Thymus (tissue), 11 donors: ENCODE data around the gene CRTC1. TPM values are rescaled to one million over a fixed set of nuclear protein-coding genes. Genes with fewer than 3 reads are reported as not detected.

Experiments used
- DNase-seq, 9 donors: peaks; one replicate each; pipeline ENCODE4 v3.0.0-alpha.2; 2013; ENCODE audit warnings: low spot score in 9 of 9, low read depth in 6 of 9, missing footprints in 1 of 9
- H3K27ac ChIP-seq, 2 donors: one replicate each; pipeline ENCODE4 v1.5.1; 2013; ENCODE audit warnings: control low read depth in 1 of 2, low read depth in 1 of 2, low read length in 1 of 2, mild to moderate bottlenecking in 1 of 2, moderate library complexity in 1 of 2
- H3K27me3 ChIP-seq, 2 donors: one replicate each; pipeline ENCODE4 v1.5.1; 2013; ENCODE audit warnings: low read length in 1 of 2; ENCODE audit not compliant: control insufficient read depth in 2 of 2, insufficient read depth in 1 of 2
- H3K36me3 ChIP-seq, 2 donors: one replicate each; pipeline ENCODE4 v1.5.1; 2013; ENCODE audit warnings: low read length in 1 of 2, mild to moderate bottlenecking in 1 of 2, moderate library complexity in 1 of 2; ENCODE audit not compliant: control insufficient read depth in 2 of 2, insufficient read depth in 2 of 2
- H3K4me1 ChIP-seq, 2 donors: one replicate each; pipeline ENCODE4 v1.5.1; 2013; ENCODE audit warnings: low read length in 2 of 2; ENCODE audit not compliant: control insufficient read depth in 2 of 2, insufficient read depth in 2 of 2
- H3K4me3 ChIP-seq, 2 donors: one replicate each; pipeline ENCODE4 v1.5.1; 2013; ENCODE audit warnings: low read length in 2 of 2, control low read depth in 1 of 2, mild to moderate bottlenecking in 1 of 2
- H3K9me3 ChIP-seq, 2 donors: one replicate each; pipeline ENCODE4 v1.5.1; 2013; ENCODE audit warnings: low read length in 1 of 2, mild to moderate bottlenecking in 1 of 2; ENCODE audit not compliant: control insufficient read depth in 2 of 2, insufficient read depth in 1 of 2
- WGBS: extraction: QIAGEN DNeasy Blood & Tissue Kit; methylation state at CpG from one replicate; pipeline ENCODE4 v1.1.7; 2013; 5-methylcytosine and 5-hydroxymethylcytosine counted together
- polyA plus RNA-seq: library from polyadenylated mRNA; stranded (reverse); fragments of 200-250 nt; gene quantifications from one replicate; pipeline ENCODE4 v1.2.3, GENCODE V29; 2013
- total RNA-seq: library from RNA; stranded (reverse); fragments of 120-200 nt; gene quantifications from one replicate; pipeline ENCODE4 v1.2.4, GENCODE V29; 2013
- donor health status: healthy.

CRTC1 gene
- total and polyA plus RNA-seq, 2 donors = 1.2 to 9.7 TPM

- Histone ChIP-seq H3K4me3 (no peak overlapping the region), H3K4me1 (peaks cover 0 to 23% of the 10 kb centered on the region in 2 donors), H3K27me3 (peaks cover 0 to 14% of the 10 kb centered on the region in 2 donors), H3K9me3 (no peaks in the 10 kb centered on the region), H3K27ac (no peak overlapping the region), H3K36me3 (peaks cover 0 to 3% of the 10 kb centered on the region in 2 donors)
- no peak for DNase-seq
- WGBS = 46% methylated on average over 17 of the region's 17 CpGs
These were observed 33.5 kb upstream of the CRTC1 start for GRCh38 chr19:18650021-18650390.

- Histone ChIP-seq H3K36me3 (peaks cover 0 to 3% of the 10 kb centered on the region in 2 donors), H3K9me3 (no peaks in the 10 kb centered on the region), H3K27me3 (peaks cover 0 to 14% of the 10 kb centered on the region in 2 donors), H3K4me3 (no peak overlapping the region), H3K4me1 (peaks cover 0 to 23% of the 10 kb centered on the region in 2 donors), H3K27ac (no peak overlapping the region)
- no peak for DNase-seq
- 93% methylated on average over 34 of the region's 34 CpGs for WGBS
These were observed 32.9 kb upstream of the CRTC1 start for GRCh38 chr19:18650468-18651041.

- H3K9me3 ChIP-seq = no peaks in the 10 kb centered on the region
- no peak for DNase-seq
- H3K4me3 ChIP-seq = no peak overlapping the region
- peaks cover 0 to 23% of the 10 kb centered on the region in 2 donors for H3K4me1 ChIP-seq
- H3K36me3 ChIP-seq = peaks cover 0 to 3% of the 10 kb centered on the region in 2 donors
- peaks cover 0 to 14% of the 10 kb centered on the region in 2 donors for H3K27me3 ChIP-seq
- no peak overlapping the region for H3K27ac ChIP-seq
- WGBS = 86% methylated on average over 1 of the region's 1 CpG
These were observed 32.2 kb upstream of the CRTC1 start for GRCh38 chr19:18651300-18651699.

GRCh38 chr19:18651733-18652132 lies 31.7 kb upstream of the CRTC1 start:
- H3K4me1 ChIP-seq = peaks cover 0 to 23% of the 10 kb centered on the region in 2 donors
- H3K27ac ChIP-seq = no peak overlapping the region
- peaks cover 0 to 3% of the 10 kb centered on the region in 2 donors for H3K36me3 ChIP-seq
- H3K27me3 ChIP-seq = peaks cover 0 to 14% of the 10 kb centered on the region in 2 donors
- H3K4me3 ChIP-seq = no peak overlapping the region
- H3K9me3 ChIP-seq = no peaks in the 10 kb centered on the region
- DNase-seq = no peak
- 89% methylated on average over 6 of the region's 6 CpGs for WGBS

GRCh38 chr19:18653853-18654252 lies 29.6 kb upstream of the CRTC1 start:
- no peak overlapping the region for H3K4me3 ChIP-seq
- peaks cover 0 to 19% of the 10 kb centered on the region in 2 donors for H3K4me1 ChIP-seq
- DNase-seq = no peak
- no peak overlapping the region for H3K27ac ChIP-seq
- 100% methylated on average over 1 of the region's 1 CpG for WGBS
- H3K9me3 ChIP-seq = no peaks in the 10 kb centered on the region
- H3K36me3 ChIP-seq = peaks cover 0 to 3% of the 10 kb centered on the region in 2 donors
- H3K27me3 ChIP-seq = peaks cover 0 to 21% of the 10 kb centered on the region in 2 donors

GRCh38 chr19:18654469-18654868 lies 29.0 kb upstream of the CRTC1 start:
- no peak for DNase-seq
- no peak overlapping the region for H3K4me3 ChIP-seq
- H3K36me3 ChIP-seq = peaks cover 0 to 3% of the 10 kb centered on the region in 2 donors
- H3K9me3 ChIP-seq = no peaks in the 10 kb centered on the region
- no peak overlapping the region for H3K27ac ChIP-seq
- H3K4me1 ChIP-seq = peaks cover 0 to 13% of the 10 kb centered on the region in 2 donors
- WGBS = 96% methylated on average over 7 of the region's 7 CpGs
- peaks cover 0 to 20% of the 10 kb centered on the region in 2 donors for H3K27me3 ChIP-seq

GRCh38 chr19:18655173-18655844 lies 28.2 kb upstream of the CRTC1 start:
- H3K4me1 ChIP-seq = peaks cover 0 to 7% of the 10 kb centered on the region in 2 donors

GRCh38 chr19:18656337-18657086 lies 27.0 kb upstream of the CRTC1 start:
- Histone ChIP-seq H3K36me3 (no peaks in the 10 kb centered on the region), H3K27me3 (peaks cover 0 to 18% of the 10 kb centered on the region in 2 donors), H3K4me3 (no peak overlapping the region), H3K27ac (no peak overlapping the region), H3K9me3 (no peaks in the 10 kb centered on the region), H3K4me1 (peaks cover 0 to 5% of the 10 kb centered on the region in 2 donors)
- 92% methylated on average over 19 of the region's 19 CpGs for WGBS
- no peak for DNase-seq

More at GRCh38 chr19:18655173-18655844, 28.2 kb upstream of the CRTC1 start:
- Histone ChIP-seq H3K36me3 (peaks cover 0 to 1% of the 10 kb centered on the region in 2 donors), H3K27me3 (peaks cover 0 to 18% of the 10 kb centered on the region in 2 donors), H3K9me3 (no peaks in the 10 kb centered on the region), H3K27ac (no peak overlapping the region), H3K4me3 (no peak overlapping the region)
- WGBS = 97% methylated on average over 13 of the region's 13 CpGs
- DNase-seq = no peak
